ENCODE results near the gene SIPA1L3.

SIPA1L3 gene

DNA sequence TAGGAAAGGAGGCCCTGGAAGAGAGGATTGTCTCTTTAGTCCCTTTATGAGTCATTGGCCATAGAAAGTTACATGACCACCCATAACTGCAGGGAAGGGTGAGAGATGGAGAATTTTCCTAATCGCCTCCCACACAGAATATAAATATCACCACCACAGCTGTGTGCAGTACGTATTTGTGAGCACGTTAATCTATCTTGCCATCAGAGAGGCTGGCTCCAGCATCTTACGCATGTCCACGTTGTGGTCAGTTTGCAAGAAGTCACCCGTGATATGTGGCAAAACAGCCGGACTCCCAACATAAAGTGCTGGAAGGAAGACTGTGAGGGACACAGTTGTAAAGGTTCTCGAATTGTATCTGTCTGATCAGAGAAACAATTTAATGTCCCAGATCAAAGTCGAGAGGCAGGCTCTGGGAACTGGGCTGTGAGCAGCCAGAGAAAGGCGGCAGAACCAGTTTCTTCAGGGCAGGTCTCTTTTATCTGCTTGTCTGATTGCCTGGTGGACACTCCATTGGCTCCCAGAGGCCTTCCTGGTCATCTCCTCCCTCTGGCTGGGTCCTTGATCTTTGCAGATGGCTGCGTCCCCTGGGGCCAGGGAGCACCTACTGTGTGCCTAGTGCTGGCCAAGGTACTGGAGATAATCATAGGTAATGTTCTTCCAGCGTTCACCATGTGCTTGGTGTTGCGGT is 74.9 kb downstream of the SIPA1L3 start:
- H3K4me3 Mint-ChIP-seq = no peak overlapping the region
- no peak for DNase-seq (ENCODE audit: low spot score)
- H3K9me3 Mint-ChIP-seq = no peaks in the 10 kb centered on the region
- peaks cover 3% of the 10 kb centered on the region for H3K4me1 Mint-ChIP-seq (ENCODE audit: low read depth)
- H3K27me3 Mint-ChIP-seq (ENCODE audit: low read depth) = no peaks in the 10 kb centered on the region
- no peak overlapping the region for H3K27ac Mint-ChIP-seq
- no peaks in the 10 kb centered on the region for H3K36me3 Mint-ChIP-seq (ENCODE audit: low read depth)

DNA sequence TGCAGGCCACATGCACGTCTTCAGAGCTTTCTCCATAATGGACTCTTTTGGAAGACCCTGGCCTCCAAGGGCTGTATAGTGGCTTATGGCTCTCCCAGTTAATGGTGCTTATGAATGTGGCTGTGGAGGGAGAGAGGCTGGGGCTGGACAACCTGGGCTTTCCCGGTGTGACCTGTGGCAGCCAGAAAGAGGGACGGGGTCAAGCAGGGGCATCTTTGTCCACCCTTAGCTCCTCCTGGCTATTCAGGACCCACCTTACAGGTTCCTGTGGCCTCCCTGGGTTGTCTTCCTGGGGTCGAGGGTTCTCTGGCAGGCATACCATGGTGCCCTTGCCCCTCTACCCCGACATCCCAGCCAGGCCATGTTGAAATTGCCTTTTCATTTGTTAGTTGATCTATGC is 75.6 kb downstream of the SIPA1L3 start:
- Mint-ChIP-seq H3K9me3 (no peaks in the 10 kb centered on the region), H3K4me3 (no peak overlapping the region), H3K27me3 (ENCODE audit: low read depth) (no peaks in the 10 kb centered on the region), H3K27ac (no peak overlapping the region), H3K36me3 (ENCODE audit: low read depth) (no peaks in the 10 kb centered on the region), H3K4me1 (ENCODE audit: low read depth) (peaks cover 3% of the 10 kb centered on the region)
- no peak for DNase-seq (ENCODE audit: low spot score)

DNA sequence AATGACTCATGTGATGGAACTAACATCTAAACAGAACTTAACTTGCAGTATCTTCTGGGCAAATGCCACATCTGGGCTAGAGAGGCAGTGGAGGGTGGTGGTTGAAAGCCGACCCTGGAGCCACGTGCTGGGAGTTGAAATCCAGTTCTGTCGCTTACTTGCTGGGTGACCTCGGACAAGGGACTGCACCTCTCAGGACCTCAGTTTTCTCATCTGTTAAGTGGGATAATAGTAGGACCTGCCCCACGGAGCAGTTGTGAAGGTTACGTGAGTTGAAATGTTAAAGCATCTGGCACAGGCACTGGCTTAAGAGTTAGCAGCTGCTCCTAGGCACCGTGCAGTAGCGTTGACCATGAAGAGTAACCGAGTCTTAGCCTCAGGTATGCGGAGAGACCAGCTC is 76.1 kb downstream of the SIPA1L3 start:
- no peaks in the 10 kb centered on the region for H3K9me3 Mint-ChIP-seq
- no peak overlapping the region for H3K27ac Mint-ChIP-seq
- H3K4me1 Mint-ChIP-seq (ENCODE audit: low read depth) = peaks cover 3% of the 10 kb centered on the region
- H3K4me3 Mint-ChIP-seq = no peak overlapping the region
- DNase-seq (ENCODE audit: low spot score) = no peak
- H3K36me3 Mint-ChIP-seq (ENCODE audit: low read depth) = no peaks in the 10 kb centered on the region
- H3K27me3 Mint-ChIP-seq (ENCODE audit: low read depth) = no peaks in the 10 kb centered on the region

DNA sequence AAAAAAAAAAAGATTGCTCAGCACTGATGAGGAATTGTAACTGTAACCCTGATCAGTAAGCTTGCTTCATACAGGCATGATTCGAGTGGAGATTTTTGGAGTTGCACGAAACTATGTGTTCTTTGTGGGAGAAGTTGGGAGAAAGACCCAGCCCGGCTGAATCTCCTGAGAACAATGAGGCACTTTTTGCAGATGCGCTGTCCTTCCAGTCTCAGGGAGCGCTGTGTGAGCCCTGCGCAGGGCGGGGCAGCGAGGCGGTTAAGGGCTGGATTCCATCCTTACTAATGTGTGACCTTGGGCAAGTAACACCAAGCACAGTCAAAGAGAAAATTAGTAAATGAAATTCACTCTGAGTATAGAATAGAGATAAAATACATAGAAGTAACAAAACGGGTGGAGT is 76.9 kb downstream of the SIPA1L3 start:
- DNase-seq (ENCODE audit: low spot score) = no peak
- Mint-ChIP-seq H3K4me1 (ENCODE audit: low read depth) (peaks cover 3% of the 10 kb centered on the region), H3K27me3 (ENCODE audit: low read depth) (no peaks in the 10 kb centered on the region), H3K4me3 (no peak overlapping the region), H3K36me3 (ENCODE audit: low read depth) (no peaks in the 10 kb centered on the region), H3K27ac (no peak overlapping the region), H3K9me3 (no peaks in the 10 kb centered on the region)

DNA sequence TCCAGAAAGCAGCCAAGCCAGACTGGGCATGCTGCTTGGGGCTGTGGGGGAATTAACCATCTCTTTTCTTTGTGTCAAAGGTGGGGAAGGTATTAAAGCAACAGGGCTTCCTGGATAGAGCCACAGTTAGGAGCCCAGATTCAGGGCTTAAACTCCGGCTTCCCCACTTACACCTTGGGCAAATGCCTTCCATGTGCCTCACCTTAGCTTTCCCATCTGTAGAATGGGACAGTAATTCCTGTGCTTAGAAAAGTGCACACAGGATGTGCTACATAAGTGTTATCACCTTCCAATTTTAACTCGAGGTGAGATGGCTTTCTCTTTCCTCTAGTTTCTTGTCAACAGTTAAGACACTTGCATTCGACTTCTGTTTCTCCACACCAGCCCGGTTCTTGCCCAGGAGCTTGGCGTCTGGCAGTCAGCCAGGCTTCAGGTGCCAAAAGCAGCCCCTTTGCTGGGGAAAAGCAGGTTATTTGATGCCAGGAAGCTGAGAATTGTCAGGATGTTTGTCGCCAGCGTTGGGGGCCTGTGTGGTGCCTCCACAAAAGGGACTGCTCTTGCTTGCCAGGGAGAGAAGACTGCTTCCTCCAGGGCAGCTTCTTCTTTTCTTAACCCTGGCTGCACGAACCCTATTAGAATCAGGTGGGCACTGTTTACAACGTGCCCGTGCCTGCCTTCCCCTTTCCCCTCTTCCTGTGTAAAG is 79.2 kb downstream of the SIPA1L3 start:
- DNase-seq (ENCODE audit: low spot score) = no peak
- H3K36me3 Mint-ChIP-seq (ENCODE audit: low read depth) = no peaks in the 10 kb centered on the region
- peaks cover 3% of the 10 kb centered on the region for H3K4me1 Mint-ChIP-seq (ENCODE audit: low read depth)
- no peaks in the 10 kb centered on the region for H3K27me3 Mint-ChIP-seq (ENCODE audit: low read depth)
- no peaks in the 10 kb centered on the region for H3K9me3 Mint-ChIP-seq
- peak overlapping the region; percentile 24 for H3K27ac Mint-ChIP-seq
- H3K4me3 Mint-ChIP-seq = no peak overlapping the region

DNA sequence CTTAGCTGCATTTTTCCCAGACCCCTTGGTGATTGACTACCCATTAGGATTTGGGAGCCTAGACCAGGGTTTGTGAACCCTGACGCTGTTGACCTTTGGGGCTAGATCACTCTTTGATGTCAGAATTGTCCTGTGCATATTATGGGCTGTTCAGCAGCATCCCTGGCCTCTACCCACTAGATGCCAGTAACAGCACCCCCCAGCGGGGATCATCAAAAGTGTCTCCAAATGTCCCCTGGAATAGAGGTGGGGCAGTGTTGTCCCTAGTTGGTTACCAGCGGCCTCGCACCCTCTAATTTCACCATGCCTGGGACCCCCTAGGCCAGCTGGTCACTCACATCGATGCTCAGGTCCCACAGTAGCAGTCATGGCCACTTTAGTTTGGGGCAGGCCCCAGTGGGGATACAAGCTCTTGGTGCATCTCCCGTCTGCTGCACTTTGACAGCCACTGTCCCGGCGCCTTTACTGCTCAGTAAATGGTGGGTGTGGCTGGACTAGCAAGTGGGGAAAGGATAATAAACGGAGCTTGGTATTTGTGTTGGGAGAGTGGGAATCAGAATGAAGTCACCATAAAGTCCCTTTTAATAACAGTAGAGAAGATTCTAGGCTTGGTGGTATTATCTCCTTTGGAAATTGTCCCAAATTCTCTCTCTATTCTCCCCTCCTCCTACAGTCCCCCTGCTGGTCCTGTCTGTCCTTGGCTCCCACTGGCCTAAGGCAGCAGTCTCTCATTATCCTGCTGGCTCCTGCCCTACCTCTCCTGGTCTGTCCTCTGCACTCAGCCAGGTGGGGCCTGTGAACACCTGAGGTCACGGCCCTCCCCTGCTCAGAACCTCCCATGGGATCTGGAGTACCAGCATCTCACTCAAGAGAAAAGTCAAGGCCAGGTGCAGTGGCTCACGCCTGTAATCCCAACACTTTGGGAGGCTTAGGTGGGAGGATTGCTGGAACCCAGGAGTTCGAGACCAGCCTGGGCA is 80.6 kb downstream of the SIPA1L3 start:
- no peaks in the 10 kb centered on the region for H3K9me3 Mint-ChIP-seq
- no peaks in the 10 kb centered on the region for H3K36me3 Mint-ChIP-seq (ENCODE audit: low read depth)
- no peak overlapping the region for H3K27ac Mint-ChIP-seq
- DNase-seq (ENCODE audit: low spot score) = no peak
- no peak overlapping the region for H3K4me3 Mint-ChIP-seq
- H3K4me1 Mint-ChIP-seq (ENCODE audit: low read depth) = peaks cover 3% of the 10 kb centered on the region
- no peaks in the 10 kb centered on the region for H3K27me3 Mint-ChIP-seq (ENCODE audit: low read depth)

DNA sequence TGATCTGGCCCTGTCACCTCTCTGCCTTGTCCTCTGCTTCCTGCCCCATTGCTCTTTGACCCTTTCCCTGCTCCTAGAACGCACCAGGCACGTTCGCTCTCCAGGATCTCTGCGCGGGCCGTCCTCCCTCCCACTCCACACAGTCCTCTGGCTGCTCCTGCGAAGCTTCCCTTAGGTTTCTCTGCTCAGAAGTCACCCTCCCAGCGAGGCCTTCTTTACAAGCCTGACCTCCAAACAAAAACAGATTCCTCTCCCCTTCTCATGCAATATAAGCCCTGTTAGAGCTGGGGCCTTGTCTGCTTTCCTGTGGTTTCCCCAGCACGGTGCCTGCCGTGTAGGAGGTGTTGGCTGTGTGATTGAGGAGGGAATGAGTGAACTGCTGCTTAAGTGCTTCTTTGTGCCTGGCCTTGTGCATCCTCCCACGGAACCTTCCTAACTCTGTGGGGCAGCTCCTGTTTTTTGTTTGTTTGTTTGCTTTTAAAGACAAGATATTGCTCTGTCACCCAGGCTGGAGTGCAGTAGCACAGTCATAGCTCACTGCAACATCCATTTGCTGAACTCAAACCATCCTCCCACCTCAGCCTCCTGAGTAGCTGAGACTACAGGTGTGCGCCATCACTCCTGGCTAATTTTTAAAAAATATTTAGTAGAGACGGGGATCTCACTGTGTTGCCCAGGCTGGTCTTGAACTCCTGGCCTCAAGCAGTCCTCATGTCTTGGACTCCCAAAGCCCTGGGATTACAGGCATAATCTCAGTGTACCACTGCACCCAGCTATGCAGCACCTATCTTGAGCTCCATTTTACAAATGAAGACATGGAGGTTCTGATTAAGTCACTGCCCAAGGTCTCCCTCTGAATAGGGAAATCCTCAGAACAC is 82.0 kb downstream of the SIPA1L3 start:
- Mint-ChIP-seq H3K4me3 (no peak overlapping the region), H3K4me1 (ENCODE audit: low read depth) (peaks cover 3% of the 10 kb centered on the region), H3K27ac (no peak overlapping the region), H3K9me3 (no peaks in the 10 kb centered on the region), H3K36me3 (ENCODE audit: low read depth) (no peaks in the 10 kb centered on the region), H3K27me3 (ENCODE audit: low read depth) (no peaks in the 10 kb centered on the region)
- no peak for DNase-seq (ENCODE audit: low spot score)

DNA sequence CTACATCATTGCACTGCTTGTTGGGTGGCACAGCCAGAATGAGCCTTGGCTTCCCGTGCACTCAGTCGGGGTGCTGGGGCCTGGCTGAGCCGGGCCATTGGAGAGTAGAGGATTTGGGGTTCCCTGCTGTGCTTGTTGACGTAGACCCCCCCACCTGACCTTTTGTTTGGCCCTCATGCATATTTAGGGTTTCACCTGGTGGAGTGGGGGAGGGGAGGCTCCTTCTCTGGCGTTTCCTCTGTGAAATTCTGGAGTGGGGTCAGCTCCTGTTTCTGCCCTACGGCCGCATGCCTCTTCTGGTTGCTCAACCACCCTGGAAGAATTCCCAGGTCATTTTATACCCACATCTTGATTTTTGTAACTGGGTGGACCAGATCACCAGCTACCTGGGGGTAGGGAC is 82.8 kb downstream of the SIPA1L3 start:
- no peaks in the 10 kb centered on the region for H3K36me3 Mint-ChIP-seq (ENCODE audit: low read depth)
- no peaks in the 10 kb centered on the region for H3K27me3 Mint-ChIP-seq (ENCODE audit: low read depth)
- DNase-seq (ENCODE audit: low spot score) = no peak
- peaks cover 3% of the 10 kb centered on the region for H3K4me1 Mint-ChIP-seq (ENCODE audit: low read depth)
- H3K4me3 Mint-ChIP-seq = no peak overlapping the region
- H3K27ac Mint-ChIP-seq = no peak overlapping the region
- H3K9me3 Mint-ChIP-seq = no peaks in the 10 kb centered on the region

DNA sequence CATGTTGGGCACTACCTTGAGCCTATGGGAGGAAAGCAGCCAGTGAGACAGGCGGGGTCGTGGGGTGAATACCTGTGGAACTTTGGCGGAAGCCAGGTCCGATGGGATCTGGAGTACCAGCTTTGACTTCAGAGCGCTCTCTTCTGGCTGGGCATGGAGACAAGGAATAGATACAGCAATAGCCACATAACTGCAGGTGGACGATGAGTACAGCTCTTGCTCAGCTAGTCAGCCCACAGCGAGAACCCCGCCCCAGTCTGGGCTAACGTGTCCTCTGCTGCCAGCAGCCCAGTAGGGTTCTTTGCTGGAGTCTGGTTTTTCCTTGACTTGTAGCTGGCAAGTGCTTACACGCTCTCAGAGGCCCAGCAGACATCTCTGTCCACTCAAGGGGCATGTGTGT is 83.4 kb downstream of the SIPA1L3 start:
- Mint-ChIP-seq H3K27ac (no peak overlapping the region), H3K36me3 (ENCODE audit: low read depth) (no peaks in the 10 kb centered on the region), H3K4me3 (no peak overlapping the region), H3K27me3 (ENCODE audit: low read depth) (no peaks in the 10 kb centered on the region), H3K4me1 (ENCODE audit: low read depth) (peaks cover 3% of the 10 kb centered on the region), H3K9me3 (no peaks in the 10 kb centered on the region)
- DNase-seq (ENCODE audit: low spot score) = no peak

DNA sequence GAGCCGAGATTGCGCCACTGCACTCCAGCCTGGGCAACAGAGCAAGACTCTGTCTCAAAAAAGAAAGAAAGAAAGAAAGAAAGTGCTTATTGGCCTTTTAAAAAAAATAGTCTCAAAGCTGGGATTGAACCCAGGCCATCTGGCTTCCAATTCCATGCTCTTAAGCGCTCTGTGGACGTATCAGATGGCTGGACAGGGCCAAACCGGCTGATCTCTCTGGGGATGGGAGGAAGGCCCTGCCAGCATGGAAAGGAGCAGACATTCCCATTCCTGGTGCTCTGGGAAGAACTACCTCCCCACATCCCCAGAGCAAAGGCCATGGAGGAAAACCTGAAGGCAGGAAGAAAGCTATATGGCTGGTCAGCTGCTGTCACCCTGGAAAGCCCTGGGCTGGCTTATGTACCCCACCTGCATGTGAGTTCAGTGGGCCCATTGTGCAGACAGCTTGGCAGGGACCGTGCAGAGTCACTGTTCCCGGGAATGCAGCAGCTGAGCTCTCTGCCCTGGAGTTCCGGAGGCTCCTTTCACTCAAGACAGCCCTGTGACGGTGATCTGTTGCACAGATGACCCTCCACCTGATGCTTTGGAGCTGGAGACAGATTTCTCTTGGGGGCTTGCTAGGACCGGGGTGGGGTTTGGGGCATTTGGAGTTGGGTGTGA is 84.3 kb downstream of the SIPA1L3 start:
- Mint-ChIP-seq H3K4me3 (no peak overlapping the region), H3K4me1 (ENCODE audit: low read depth) (peaks cover under 1% of the 10 kb centered on the region), H3K36me3 (ENCODE audit: low read depth) (no peaks in the 10 kb centered on the region), H3K9me3 (no peaks in the 10 kb centered on the region), H3K27me3 (ENCODE audit: low read depth) (no peaks in the 10 kb centered on the region), H3K27ac (no peak overlapping the region)
- DNase-seq (ENCODE audit: low spot score) = no peak

DNA sequence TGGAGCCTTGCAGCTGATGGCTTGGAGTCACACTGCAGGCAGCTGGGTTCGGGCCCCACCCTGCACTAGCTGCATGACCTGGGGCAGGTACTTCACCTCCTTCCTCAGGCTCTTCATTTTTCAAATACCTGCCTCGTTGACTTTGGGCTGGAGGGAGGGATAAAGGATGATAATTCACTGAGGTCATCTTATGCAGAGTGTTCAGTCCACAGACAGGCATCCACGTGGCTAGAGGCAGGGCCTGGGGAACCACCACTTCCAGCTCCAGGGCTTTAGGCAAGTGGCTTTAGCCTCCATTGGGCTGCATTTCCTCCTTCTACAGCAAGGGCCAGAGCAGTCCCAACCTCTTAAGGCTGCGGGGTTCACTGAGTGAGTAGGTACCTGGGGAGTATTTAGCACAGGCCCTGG is 84.8 kb downstream of the SIPA1L3 start:
- H3K27me3 Mint-ChIP-seq (ENCODE audit: low read depth) = no peaks in the 10 kb centered on the region
- no peaks in the 10 kb centered on the region for H3K9me3 Mint-ChIP-seq
- no peak overlapping the region for H3K27ac Mint-ChIP-seq
- no peak for DNase-seq (ENCODE audit: low spot score)
- H3K36me3 Mint-ChIP-seq (ENCODE audit: low read depth) = no peaks in the 10 kb centered on the region
- H3K4me3 Mint-ChIP-seq = no peak overlapping the region
- no peaks in the 10 kb centered on the region for H3K4me1 Mint-ChIP-seq (ENCODE audit: low read depth)

DNA sequence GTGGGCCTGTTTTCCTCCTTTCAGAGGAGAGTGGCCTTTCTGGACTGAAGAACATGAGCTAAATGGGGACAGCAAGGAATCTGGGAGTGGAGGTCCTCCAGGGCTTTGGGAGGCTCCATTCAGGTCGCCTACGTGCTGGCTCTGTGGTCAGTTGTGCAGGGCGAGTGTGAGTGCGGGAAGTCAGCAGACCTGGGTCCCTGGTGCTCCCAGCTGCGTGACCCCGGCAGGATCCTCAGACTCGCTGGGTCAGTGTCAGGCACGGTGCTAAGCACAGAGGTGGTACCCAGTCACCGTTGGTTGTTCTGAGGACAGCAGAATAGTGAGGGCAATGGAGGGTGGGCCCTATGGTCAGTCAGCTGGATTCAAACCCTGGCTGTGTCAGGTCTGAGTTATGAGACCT is 85.8 kb downstream of the SIPA1L3 start:
- H3K27me3 Mint-ChIP-seq (ENCODE audit: low read depth) = no peaks in the 10 kb centered on the region

DNA sequence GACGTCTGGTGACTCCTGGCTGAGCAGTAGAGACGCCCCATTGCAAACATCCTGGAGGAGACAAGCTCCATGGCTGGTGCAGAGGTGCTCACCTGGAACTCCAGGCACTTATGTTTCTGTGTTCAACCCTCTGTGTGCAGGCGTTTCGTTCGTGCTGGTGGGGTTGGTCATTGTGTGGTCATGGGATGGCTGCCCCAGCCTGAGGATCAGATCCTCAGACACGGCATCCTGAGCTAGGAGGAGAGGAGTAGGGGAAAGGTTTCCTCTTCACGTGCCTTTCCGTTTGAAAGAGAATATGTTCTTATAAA is 87.8 kb downstream of the SIPA1L3 start:
- Mint-ChIP-seq H3K4me1 (ENCODE audit: low read depth) (no peaks in the 10 kb centered on the region), H3K9me3 (no peaks in the 10 kb centered on the region), H3K36me3 (ENCODE audit: low read depth) (no peaks in the 10 kb centered on the region), H3K27me3 (ENCODE audit: low read depth) (no peaks in the 10 kb centered on the region), H3K27ac (no peak overlapping the region), H3K4me3 (no peak overlapping the region)
- no peak for DNase-seq (ENCODE audit: low spot score)

More for the DNA sequence above, 85.8 kb downstream of the SIPA1L3 start:
- Mint-ChIP-seq H3K4me3 (no peak overlapping the region), H3K36me3 (ENCODE audit: low read depth) (no peaks in the 10 kb centered on the region), H3K4me1 (ENCODE audit: low read depth) (no peaks in the 10 kb centered on the region), H3K9me3 (no peaks in the 10 kb centered on the region), H3K27ac (no peak overlapping the region)
- no peak for DNase-seq (ENCODE audit: low spot score)

All from T-helper 2 cell treated with Interferon-gamma antibody and Interleukin-4, amounts not matched to agents 5 μg/mL and 100 μg/mL, for 36 hours (primary cell).